IMR-90 (cell line): ENCODE results near the gene ESR2. TPM values are rescaled to one million over a fixed set of nuclear protein-coding genes. Genes with fewer than 3 reads are reported as not detected.

Source experiments
- ATAC-seq: fragments of 200-7000 bp; cut with Tn5 transposase; 2 replicates; pipeline ENCODE4 v1.9.1; 2020; ENCODE audit warnings: low read depth, mild to moderate bottlenecking, moderate library complexity
- BruUV-seq: library from RNA; stranded (reverse); fragments of 400-500 nt; replicated peaks from 2 replicates; lab custom pipeline; 2021; lab: Mats Ljungman, UMichigan
- CTCF ChIA-PET: fragments of 300-600 bp; formaldehyde crosslinking; extraction: SDS; loops from one replicate; lab custom pipeline; 2021; ENCODE audit warnings: antibody characterized with exemption; lab: Yijun Ruan, JAX
- POLR2A ChIA-PET: fragments of 300-600 bp; sonication (Branson Sonifier 250); formaldehyde crosslinking; loops from one replicate; lab custom pipeline; 2022; ENCODE audit warnings: antibody characterized with exemption; ENCODE audit not compliant: unreplicated experiment; lab: Charles Lee
- DNase-seq: peaks from one replicate; pipeline ENCODE4 v3.0.0; 2013
- H2AFZ ChIP-seq: replicated peaks from 2 replicates; pipeline ENCODE3; 2013; ENCODE audit warnings: low read length, mild to moderate bottlenecking; ENCODE audit not compliant: poor library complexity
- H2AK5ac ChIP-seq: 2 replicates; pipeline ENCODE4 v1.6.1; 2013; ENCODE audit warnings: low read depth, low read length, inconsistent platforms
- H2AK9ac ChIP-seq: replicated peaks from 2 replicates; pipeline ENCODE3; 2013; ENCODE audit warnings: mild to moderate bottlenecking, low read depth, low read length, moderate library complexity; ENCODE audit not compliant: poor library complexity
- H2BK120ac ChIP-seq: 2 replicates; pipeline ENCODE4 v1.6.1; 2013; ENCODE audit warnings: low read depth, low read length, inconsistent platforms
- H2BK15ac ChIP-seq: 3 replicates; pipeline ENCODE4 v1.6.1; 2013; ENCODE audit warnings: low read depth, low read length, inconsistent platforms
- H2BK20ac ChIP-seq: 2 replicates; pipeline ENCODE4 v1.6.1; 2013; ENCODE audit warnings: low read depth, mild to moderate bottlenecking, inconsistent platforms, low read length, moderate library complexity
- H2BK5ac ChIP-seq: 2 replicates; pipeline ENCODE4 v1.6.1; 2013; ENCODE audit warnings: mild to moderate bottlenecking, low read depth, low read length, inconsistent platforms; ENCODE audit not compliant: poor library complexity, severe bottlenecking
- H3K14ac ChIP-seq: replicated peaks from 2 replicates; pipeline ENCODE4 v1.6.1; 2013; ENCODE audit warnings: low read depth, low read length, inconsistent platforms
- H3K18ac ChIP-seq: 2 replicates; pipeline ENCODE4 v1.6.1; 2013; ENCODE audit warnings: low read depth, low read length, control low read depth
- H3K23ac ChIP-seq: 2 replicates; pipeline ENCODE4 v1.6.1; 2013; ENCODE audit warnings: low read depth, low read length, inconsistent platforms
- H3K27ac ChIP-seq: 2 replicates; pipeline ENCODE4 v1.5.1; 2013; ENCODE audit warnings: mild to moderate bottlenecking, control low read depth, low read length; ENCODE audit not compliant: insufficient read depth
- H3K27me3 ChIP-seq: 2 replicates; pipeline ENCODE4 v1.6.1; 2013; ENCODE audit warnings: low read length; ENCODE audit not compliant: control insufficient read depth, insufficient read depth
- H3K36me3 ChIP-seq: 2 replicates; pipeline ENCODE4 v1.6.1; 2013; ENCODE audit warnings: low read length, mixed read lengths; ENCODE audit not compliant: control insufficient read depth, insufficient read depth
- H3K4ac ChIP-seq: 2 replicates; pipeline ENCODE4 v1.6.1; 2013; ENCODE audit warnings: low read depth, low read length, inconsistent platforms
- H3K4me1 ChIP-seq: 2 replicates; pipeline ENCODE4 v1.6.1; 2013; ENCODE audit warnings: low read length, mixed read lengths; ENCODE audit not compliant: control insufficient read depth, insufficient read depth
- H3K4me2 ChIP-seq: 2 replicates; pipeline ENCODE4 v1.6.1; 2013; ENCODE audit warnings: low read depth, mild to moderate bottlenecking, control low read depth, low read length, moderate library complexity
- H3K4me3 ChIP-seq: 2 replicates; pipeline ENCODE4 v1.5.1; 2013; ENCODE audit warnings: low read depth, mild to moderate bottlenecking, control low read depth, low read length, moderate library complexity; ENCODE audit not compliant: insufficient read depth
- H3K56ac ChIP-seq: 2 replicates; pipeline ENCODE4 v1.6.1; 2013; ENCODE audit warnings: low read length, inconsistent platforms; ENCODE audit not compliant: insufficient read depth; ENCODE audit errors: extremely low read depth
- H3K79me1 ChIP-seq, 2 experiments: 2 replicates each; pipeline ENCODE4 v1.6.1; 2013; ENCODE audit warnings: low read length in 2 of 2, inconsistent platforms in 1 of 2, low read depth in 1 of 2
- H3K9ac ChIP-seq: 2 replicates; pipeline ENCODE4 v1.6.1; 2013; ENCODE audit warnings: low read depth, low read length, control low read depth
- H3K9me1 ChIP-seq: 2 replicates; pipeline ENCODE4 v1.6.1; 2013; ENCODE audit warnings: low read length, inconsistent platforms; ENCODE audit not compliant: insufficient read depth
- H3K9me3 ChIP-seq: 2 replicates; pipeline ENCODE4 v1.6.1; 2013; ENCODE audit warnings: low read length; ENCODE audit not compliant: control insufficient read depth, insufficient read depth
- H4K20me1 ChIP-seq: 2 replicates; pipeline ENCODE4 v1.6.1; 2013; ENCODE audit warnings: low read length, inconsistent platforms; ENCODE audit not compliant: insufficient read depth
- H4K5ac ChIP-seq: 2 replicates; pipeline ENCODE4 v1.6.1; 2013; ENCODE audit warnings: mild to moderate bottlenecking, low read depth, low read length, control low read depth
- H4K8ac ChIP-seq, 2 experiments: 2 replicates each; pipeline ENCODE4 v1.6.1; 2013; ENCODE audit warnings: low read depth in 2 of 2, low read length in 2 of 2, control low read depth in 1 of 2, inconsistent platforms in 1 of 2
- H4K91ac ChIP-seq: 2 replicates; pipeline ENCODE4 v1.6.1; 2013; ENCODE audit warnings: low read depth, low read length, inconsistent platforms; ENCODE audit not compliant: insufficient read depth
- BHLHE40 ChIP-seq: fragments of 150-350 bp; IDR thresholded peaks from 2 replicates; pipeline ENCODE4 v1.6.1; 2016; ENCODE audit warnings: mild to moderate bottlenecking, low read depth, low read length
- CHD1 ChIP-seq: IDR thresholded peaks from 2 replicates; pipeline ENCODE4 v1.6.1; 2012; ENCODE audit warnings: low read depth, low read length, improper control_type of control experiment
- MXI1 ChIP-seq: IDR thresholded peaks from 2 replicates; pipeline ENCODE4 v1.6.1; 2012; ENCODE audit warnings: low read depth, mild to moderate bottlenecking, low read length, moderate library complexity, borderline replicate concordance
- POLR2A ChIP-seq: IDR thresholded peaks from 2 replicates; pipeline ENCODE4 v1.6.1; 2012; ENCODE audit warnings: mild to moderate bottlenecking, low read depth, low read length
- RAD21 ChIP-seq: IDR thresholded peaks from 2 replicates; pipeline ENCODE4 v1.6.1; 2012; ENCODE audit warnings: low read length, improper control_type of control experiment
- RFX5 ChIP-seq: IDR thresholded peaks from 2 replicates; pipeline ENCODE4 v1.8.0; 2012; ENCODE audit warnings: low read depth, mild to moderate bottlenecking, low read length, moderate library complexity
- whole genome bisulfite sequencing, 2 experiments: methylation state at CpG; one replicate each; pipeline versions ENCODE4 v1.1.5 to v1.1.7; 2013; ENCODE audit warnings: missing lambda C conversion rate in 2 of 2; ENCODE audit not compliant: insufficient read length in 1 of 2; ENCODE audit errors: extremely low coverage in 2 of 2; 5-methylcytosine and 5-hydroxymethylcytosine counted together
- dilution Hi-C: fragments of 300-500 bp; cut with HindIII; formaldehyde crosslinking; loops from one replicate; pipeline ENCODE4 v1.14.3; 2018; ENCODE audit warnings: low sequenced_read_pairs; ENCODE audit not compliant: unreplicated experiment
- in situ Hi-C: fragments of 300-500 bp; cut with MboI; formaldehyde crosslinking; loops from 3 replicates; pipeline ENCODE4 v1.14.3; 2019; ENCODE audit warnings: low sequenced_read_pairs, inconsistent platforms, mixed read lengths
- intact Hi-C: fragments of 100-400 bp; cut with micrococcal nuclease; formaldehyde crosslinking; loops from 2 replicates; pipeline ENCODE4 v1.10.0; 2022
- polyA plus RNA-seq, 3 experiments: library from polyadenylated mRNA; depleted of rRNA; stranded (reverse); fragments of >200 nt; gene quantifications; 2 replicates each; pipeline ENCODE4 v1.2.3, GENCODE V29; 2012; ENCODE audit warnings: low replicate concordance in 1 of 3
- total RNA-seq: library from RNA; depleted of rRNA; stranded (reverse); fragments of >200 nt; gene quantifications from 2 replicates; pipeline ENCODE4 v1.2.3, GENCODE V29; 2012
- TF ChIP-seq, protein P1 (sequence below): fragments of 150-350 bp; IDR thresholded peaks from 2 replicates; pipeline ENCODE4 v1.6.1; 2017; ENCODE audit warnings: mild to moderate bottlenecking, antibody characterized with exemption, low read length, low read depth

ESR2 gene
- total and polyA plus RNA-seq, 2 of the 4 experiments (the other 2 are of a cell fraction) = under 0.01 to 0.03 TPM

DNA sequence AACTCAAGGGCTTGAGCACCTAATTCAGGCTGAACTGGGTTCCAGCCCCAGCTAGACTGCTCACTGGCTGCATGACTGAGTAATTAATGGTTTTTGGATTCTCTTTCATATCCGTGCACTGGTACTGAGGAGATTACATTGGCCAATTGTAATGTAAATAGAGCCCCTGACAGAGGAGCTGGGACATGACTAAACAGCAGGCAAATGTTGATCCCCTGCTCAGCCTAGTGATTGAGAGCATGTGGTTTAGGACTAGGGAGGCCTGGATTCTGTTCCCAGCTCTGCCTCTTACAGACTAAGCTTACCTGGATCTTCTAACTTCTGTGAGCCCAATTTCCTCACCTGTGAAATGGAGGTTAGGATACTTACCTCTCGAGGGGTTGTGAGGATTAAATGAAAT lies 204.3 kb downstream of the ESR2 start:
- Histone ChIP-seq H2BK120ac (no peak overlapping the region), H4K20me1 (no peaks in the 10 kb centered on the region), H3K9ac (no peak overlapping the region), H3K56ac (no peak overlapping the region), H3K4me3 (no peak overlapping the region), H3K9me1 (no peaks in the 10 kb centered on the region), H3K36me3 (no peaks in the 10 kb centered on the region), H3K14ac (no peak overlapping the region), H3K4me1 (peaks cover 2% of the 10 kb centered on the region; the same call in 1 of the 2 replicates), H2AK5ac (no peak overlapping the region), H4K8ac (no peak overlapping the region), H4K91ac (no peak overlapping the region), H3K27ac (no peak overlapping the region), H3K4ac (no peak overlapping the region), H3K18ac (no peak overlapping the region), H3K4me2 (no peak overlapping the region), H4K5ac (no peak overlapping the region), H3K9me3 (no peaks in the 10 kb centered on the region), H2AFZ (no peak overlapping the region), H3K27me3 (no peaks in the 10 kb centered on the region), H3K79me1 (no peaks in the 10 kb centered on the region), H2BK15ac (no peak overlapping the region), H2BK5ac (no peak overlapping the region), H2BK20ac (no peak overlapping the region), H2AK9ac (no peak overlapping the region), H3K23ac (no peak overlapping the region)
- in situ Hi-C loops = no loop called here
- intact Hi-C loops = no loop called here
- dilution Hi-C loops = no loop called here
- no peak for TF ChIP-seq MXI1
- TF ChIP-seq BHLHE40 = no peak
- TF ChIP-seq CHD1 = no peak
- TF ChIP-seq, protein P1, sequence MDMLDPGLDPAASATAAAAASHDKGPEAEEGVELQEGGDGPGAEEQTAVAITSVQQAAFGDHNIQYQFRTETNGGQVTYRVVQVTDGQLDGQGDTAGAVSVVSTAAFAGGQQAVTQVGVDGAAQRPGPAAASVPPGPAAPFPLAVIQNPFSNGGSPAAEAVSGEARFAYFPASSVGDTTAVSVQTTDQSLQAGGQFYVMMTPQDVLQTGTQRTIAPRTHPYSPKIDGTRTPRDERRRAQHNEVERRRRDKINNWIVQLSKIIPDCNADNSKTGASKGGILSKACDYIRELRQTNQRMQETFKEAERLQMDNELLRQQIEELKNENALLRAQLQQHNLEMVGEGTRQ = no peak
- no peak for TF ChIP-seq RFX5
- no peak for TF ChIP-seq RAD21
- no peak for TF ChIP-seq POLR2A
- BruUV-seq = no TSS peak
- no CpG with 5 or more reads among the region's 2 CpGs for WGBS, 2 experiments
- DNase-seq (peak; percentile 63), ATAC-seq (peak; percentile 89)
- CTCF ChIA-PET = interaction anchor here (0.5 kb wide), 1 partner anchor 31 kb away, joined by 3 read pairs; no protein-coding TSS in a partner anchor
- POLR2A ChIA-PET = no interaction called here
